Measurements from ENCODE around the gene CAMKK2. TPM values are rescaled to one million over a fixed set of nuclear protein-coding genes. Genes with fewer than 3 reads are reported as not detected.
"Not testable (repeated sequence)": the region's sequence is repeated elsewhere in the genome, so short reads cannot be mapped to it uniquely, and the experiment has no call there.

The CAMKK2 gene
- total RNA-seq, 1 donor = 8.8 TPM

GRCh38 chr12:121289962-121290361, 6.5 kb downstream of the CAMKK2 start:
- H3K4me1 ChIP-seq (ENCODE audit: insufficient read depth, low read length) = peaks cover 92% of the 10 kb centered on the region
- no peak overlapping the region for H3K4me3 ChIP-seq (ENCODE audit: low read length)
- no peaks in the 10 kb centered on the region for H3K27me3 ChIP-seq (ENCODE audit: insufficient read depth, low read length)
- H3K9me3 ChIP-seq (ENCODE audit: low read depth, low read length) = no peaks in the 10 kb centered on the region

- no peak overlapping the region for H3K4me3 ChIP-seq (ENCODE audit: low read length)
- no peaks in the 10 kb centered on the region for H3K27me3 ChIP-seq (ENCODE audit: insufficient read depth, low read length)
- no peaks in the 10 kb centered on the region for H3K9me3 ChIP-seq (ENCODE audit: low read depth, low read length)
- peaks cover 82% of the 10 kb centered on the region for H3K4me1 ChIP-seq (ENCODE audit: insufficient read depth, low read length)
Measured at GRCh38 chr12:121288986-121289385, 7.5 kb downstream of the CAMKK2 start.

- no peaks in the 10 kb centered on the region for H3K9me3 ChIP-seq (ENCODE audit: low read depth, low read length)
- peaks cover 76% of the 10 kb centered on the region for H3K4me1 ChIP-seq (ENCODE audit: insufficient read depth, low read length)
- H3K27me3 ChIP-seq (ENCODE audit: insufficient read depth, low read length) = no peaks in the 10 kb centered on the region
- H3K4me3 ChIP-seq (ENCODE audit: low read length) = no peak overlapping the region
Measured at GRCh38 chr12:121288158-121288845, 8.2 kb downstream of the CAMKK2 start.

- no peaks in the 10 kb centered on the region for H3K9me3 ChIP-seq (ENCODE audit: low read depth, low read length)
- H3K4me3 ChIP-seq (ENCODE audit: low read length) = no peak overlapping the region
- no peaks in the 10 kb centered on the region for H3K27me3 ChIP-seq (ENCODE audit: insufficient read depth, low read length)
- peaks cover 67% of the 10 kb centered on the region for H3K4me1 ChIP-seq (ENCODE audit: insufficient read depth, low read length)
Measured at GRCh38 chr12:121287267-121287954, 9.1 kb downstream of the CAMKK2 start.

- H3K27me3 ChIP-seq (ENCODE audit: insufficient read depth, low read length) = no peaks in the 10 kb centered on the region
Measured at GRCh38 chr12:121285856-121286255, 10.7 kb downstream of the CAMKK2 start.

GRCh38 chr12:121284551-121285390, 11.7 kb downstream of the CAMKK2 start:
- Histone ChIP-seq H3K9me3 (ENCODE audit: low read depth, low read length) (no peaks in the 10 kb centered on the region), H3K4me3 (ENCODE audit: low read length) (no peak overlapping the region), H3K27me3 (ENCODE audit: insufficient read depth, low read length) (no peaks in the 10 kb centered on the region), H3K4me1 (ENCODE audit: insufficient read depth, low read length) (peaks cover 43% of the 10 kb centered on the region)

More at GRCh38 chr12:121285856-121286255, 10.7 kb downstream of the CAMKK2 start:
- Histone ChIP-seq H3K9me3 (ENCODE audit: low read depth, low read length) (no peaks in the 10 kb centered on the region), H3K4me3 (ENCODE audit: low read length) (no peak overlapping the region), H3K4me1 (ENCODE audit: insufficient read depth, low read length) (peaks cover 51% of the 10 kb centered on the region)

- no peak overlapping the region for H3K4me3 ChIP-seq (ENCODE audit: low read length)
- no peaks in the 10 kb centered on the region for H3K27me3 ChIP-seq (ENCODE audit: insufficient read depth, low read length)
- peaks cover 43% of the 10 kb centered on the region for H3K4me1 ChIP-seq (ENCODE audit: insufficient read depth, low read length)
- H3K9me3 ChIP-seq (ENCODE audit: low read depth, low read length) = no peaks in the 10 kb centered on the region
Measured at GRCh38 chr12:121283841-121284240, 12.7 kb downstream of the CAMKK2 start.

GRCh38 chr12:121283388-121283787, 13.1 kb downstream of the CAMKK2 start:
- Histone ChIP-seq H3K4me3 (ENCODE audit: low read length) (no peak overlapping the region), H3K9me3 (ENCODE audit: low read depth, low read length) (no peaks in the 10 kb centered on the region), H3K27me3 (ENCODE audit: insufficient read depth, low read length) (no peaks in the 10 kb centered on the region), H3K4me1 (ENCODE audit: insufficient read depth, low read length) (peaks cover 42% of the 10 kb centered on the region)

- not testable (repeated sequence) for H3K4me3 ChIP-seq (ENCODE audit: low read length); H3K9me3 ChIP-seq (ENCODE audit: low read depth, low read length); H3K27me3 ChIP-seq (ENCODE audit: insufficient read depth, low read length)
- H3K4me1 ChIP-seq (ENCODE audit: insufficient read depth, low read length) = peaks cover 41% of the 10 kb centered on the region
Measured at GRCh38 chr12:121282910-121283309, 13.6 kb downstream of the CAMKK2 start.

GRCh38 chr12:121282072-121282742, 14.3 kb downstream of the CAMKK2 start:
- H3K9me3 ChIP-seq (ENCODE audit: low read depth, low read length) = no peaks in the 10 kb centered on the region
- no peaks in the 10 kb centered on the region for H3K27me3 ChIP-seq (ENCODE audit: insufficient read depth, low read length)
- H3K4me1 ChIP-seq (ENCODE audit: insufficient read depth, low read length) = peaks cover 41% of the 10 kb centered on the region
- H3K4me3 ChIP-seq (ENCODE audit: low read length) = no peak overlapping the region

GRCh38 chr12:121281116-121281515, 15.4 kb downstream of the CAMKK2 start:
- H3K9me3 ChIP-seq (ENCODE audit: low read depth, low read length); H3K4me3 ChIP-seq (ENCODE audit: low read length); H3K27me3 ChIP-seq (ENCODE audit: insufficient read depth, low read length): not testable (repeated sequence)
- peaks cover 38% of the 10 kb centered on the region for H3K4me1 ChIP-seq (ENCODE audit: insufficient read depth, low read length)

GRCh38 chr12:121280531-121280930, 16.0 kb downstream of the CAMKK2 start:
- H3K27me3 ChIP-seq (ENCODE audit: insufficient read depth, low read length); H3K4me3 ChIP-seq (ENCODE audit: low read length); H3K9me3 ChIP-seq (ENCODE audit: low read depth, low read length): not testable (repeated sequence)
- H3K4me1 ChIP-seq (ENCODE audit: insufficient read depth, low read length) = peaks cover 34% of the 10 kb centered on the region

GRCh38 chr12:121279507-121279915, 17.0 kb downstream of the CAMKK2 start:
- peaks cover 34% of the 10 kb centered on the region for H3K4me1 ChIP-seq (ENCODE audit: insufficient read depth, low read length)
- H3K27me3 ChIP-seq (ENCODE audit: insufficient read depth, low read length) = no peaks in the 10 kb centered on the region
- H3K4me3 ChIP-seq (ENCODE audit: low read length) = no peak overlapping the region
- H3K9me3 ChIP-seq (ENCODE audit: low read depth, low read length) = no peaks in the 10 kb centered on the region

- no peaks in the 10 kb centered on the region for H3K27me3 ChIP-seq (ENCODE audit: insufficient read depth, low read length)
- no peak overlapping the region for H3K4me3 ChIP-seq (ENCODE audit: low read length)
- H3K9me3 ChIP-seq (ENCODE audit: low read depth, low read length) = no peaks in the 10 kb centered on the region
- peaks cover 34% of the 10 kb centered on the region for H3K4me1 ChIP-seq (ENCODE audit: insufficient read depth, low read length)
Measured at GRCh38 chr12:121279071-121279375, 17.5 kb downstream of the CAMKK2 start.

Measured in mononuclear cell (primary cell).